HepG2 (cell line): Measurements from ENCODE around the gene ATP13A3. TPM values are rescaled to one million over a fixed set of nuclear protein-coding genes. Genes with fewer than 3 reads are reported as not detected.

Experiments
- ATAC-seq: fragments of 200-7000 bp; cut with Tn5 transposase; 3 replicates; pipeline ENCODE4 v1.9.1; 2020; ENCODE audit warnings: mild to moderate bottlenecking, moderate library complexity
- BruUV-seq: library from RNA; stranded (reverse); fragments of 400-500 nt; replicated peaks from 2 replicates; lab custom pipeline; 2021; lab: Mats Ljungman, UMichigan
- CTCF ChIA-PET: fragments of 300-600 bp; formaldehyde crosslinking; extraction: SDS; loops from one replicate; lab custom pipeline; 2021; ENCODE audit warnings: low total read pairs, inconsistent platforms, low intra/inter-chr PET ratio; lab: Yijun Ruan, JAX
- POLR2A ChIA-PET: fragments of 350-600 bp; sonication (Branson Sonifier 250); formaldehyde crosslinking; loops from one replicate; lab custom pipeline; 2020; ENCODE audit warnings: antibody characterized with exemption, inconsistent platforms; lab: Yijun Ruan, JAX
- DNase-seq: peaks from one replicate; pipeline ENCODE4 v3.0.0-alpha.2; 2015; ENCODE audit warnings: low spot score
- FAIRE-seq: peaks from 3 replicates; lab custom pipeline; 2011; peaks lifted over from hg19 to GRCh38; lab: Jason Lieb, UNC
- H2AFZ ChIP-seq: one replicate; pipeline ENCODE4 v1.6.1; 2011; ENCODE audit warnings: low read length, inconsistent platforms
- H3K27ac ChIP-seq: fragments of 300-600 bp; 3 replicates; pipeline ENCODE4 v1.8.0; 2011; ENCODE audit warnings: mixed run types, mild to moderate bottlenecking, mixed read lengths, low read length, inconsistent platforms; ENCODE audit not compliant: insufficient read depth; ENCODE audit errors: extremely low read length
- H3K27me3 ChIP-seq, 2 experiments: fragments of 200-600 bp in 1 of 2; 2 replicates in 1 of 2; 3 replicates in 1 of 2; pipeline versions ENCODE4 v1.6.0 to v1.8.0; 2011; ENCODE audit warnings: low read length in 2 of 2, mild to moderate bottlenecking in 2 of 2, moderate library complexity in 2 of 2, inconsistent platforms in 1 of 2; ENCODE audit not compliant: insufficient read depth in 2 of 2, control insufficient read depth in 1 of 2
- H3K36me3 ChIP-seq, 2 experiments: fragments of 200-600 bp in 1 of 2; replicated peaks in 1 of 2; 2 replicates in 1 of 2; 3 replicates in 1 of 2; pipeline versions ENCODE4 v1.5.1 to v1.8.0; 2011; ENCODE audit warnings: low read length in 2 of 2, inconsistent platforms in 1 of 2; ENCODE audit not compliant: insufficient read depth in 2 of 2, control insufficient read depth in 1 of 2
- H3K4me1 ChIP-seq: 2 replicates; pipeline ENCODE4 v1.5.1; 2012; ENCODE audit warnings: low read length, inconsistent platforms; ENCODE audit not compliant: insufficient read depth
- H3K4me2 ChIP-seq: 2 replicates; pipeline ENCODE4 v1.6.0; 2011; ENCODE audit warnings: low read depth, low read length, inconsistent platforms
- H3K4me3 ChIP-seq, 3 experiments: fragments of 200-600 bp in 1 of 3; sonication (generic), shearing (Covaris generic) in 1 of 3; replicated peaks in 1 of 3; 2 replicates each; pipeline ENCODE4 v1.5.1; 2011 to 2016; ENCODE audit warnings: low read length in 3 of 3, inconsistent platforms in 2 of 3, low read depth in 2 of 3, mild to moderate bottlenecking in 2 of 3, control low read depth in 1 of 3, mixed read lengths in 1 of 3; ENCODE audit not compliant: insufficient read depth in 1 of 3
- H3K79me2 ChIP-seq: one replicate; pipeline ENCODE4 v1.6.1; 2011; ENCODE audit warnings: low read length, inconsistent platforms; ENCODE audit not compliant: insufficient read depth
- H3K9ac ChIP-seq: 2 replicates; pipeline ENCODE4 v1.6.0; 2011; ENCODE audit warnings: mild to moderate bottlenecking, low read depth, low read length, inconsistent platforms; ENCODE audit not compliant: insufficient read depth
- H3K9me3 ChIP-seq: 2 replicates; pipeline ENCODE4 v1.5.1; 2012; ENCODE audit warnings: mild to moderate bottlenecking, low read length
- H4K20me1 ChIP-seq: 2 replicates; pipeline ENCODE4 v1.6.0; 2011; ENCODE audit warnings: inconsistent platforms, mild to moderate bottlenecking, low read length, moderate library complexity; ENCODE audit not compliant: insufficient read depth
- ATF7 ChIP-seq, 2 experiments: fragments of 450-650 bp in 1 of 2; sonication (generic) in 1 of 2; formaldehyde crosslinking in 1 of 2; IDR thresholded peaks; 2 replicates each; pipeline versions ENCODE4 v1.4.0 to v1.6.1; 2016 to 2020; ENCODE audit warnings: antibody characterized with exemption in 1 of 2, mild to moderate bottlenecking in 1 of 2, missing genetic modification reagents in 1 of 2
- IRF9 ChIP-seq: sonication (generic); formaldehyde crosslinking; IDR thresholded peaks from 2 replicates; pipeline ENCODE4 v1.8.0; 2022; ENCODE audit warnings: missing genetic modification reagents, mild to moderate bottlenecking, borderline replicate concordance
- KMT2A ChIP-seq: sonication (generic); formaldehyde crosslinking; IDR thresholded peaks from 2 replicates; pipeline ENCODE4 v1.4.0; 2020; ENCODE audit warnings: missing genetic modification reagents
- TEF ChIP-seq: sonication (generic); formaldehyde crosslinking; IDR thresholded peaks from 2 replicates; pipeline ENCODE4 v1.5.0; 2020; ENCODE audit warnings: missing genetic modification reagents
- TFAP4 ChIP-seq: sonication (generic); IDR thresholded peaks from 2 replicates; pipeline ENCODE4 v1.6.1; 2016; ENCODE audit warnings: low read depth, borderline replicate concordance
- WGBS: methylation state at CpG from one replicate; pipeline ENCODE4 v1.1.6; 2017; ENCODE audit warnings: low lambda C conversion rate; 5-methylcytosine and 5-hydroxymethylcytosine counted together
- in situ Hi-C: cut with HindIII; loops from 2 replicates; pipeline ENCODE4 v1.10.0; 2017; ENCODE audit warnings: low pct_unique_long_range_greater_than_20kb; ENCODE audit not compliant: extremely low pct_ligation_motif_present
- intact Hi-C: fragments of 100-400 bp; cut with micrococcal nuclease; formaldehyde crosslinking; loops from one replicate; pipeline ENCODE4 v1.10.0; 2022; ENCODE audit not compliant: unreplicated experiment
- polyA plus RNA-seq, 8 experiments: library from polyadenylated mRNA; depleted of rRNA in 3 of 8; stranded (reverse) in 7 of 8; unstranded in 1 of 8; fragments of >200 nt; fragmentation: Illumina TruSeq in 4 of 8; extraction: Trizol in 4 of 8; gene quantifications; 2 replicates each; pipeline versions ENCODE4 v1.2.1 to v1.2.3, GENCODE V29; 2011 to 2016; ENCODE audit warnings: low read depth in 4 of 8, missing spikeins in 1 of 8, mixed read lengths in 1 of 8; ENCODE audit not compliant: insufficient read depth in 1 of 8
- total RNA-seq, 5 experiments: library from RNA; depleted of rRNA; stranded (reverse); fragments of >200 nt; fragmentation: Illumina TruSeq; extraction: Trizol; gene quantifications; 2 replicates each; pipeline ENCODE4 v1.2.3, GENCODE V29; 2016; ENCODE audit warnings: low read depth in 1 of 5
- TF ChIP-seq, protein P1 (sequence below): sonication (generic); formaldehyde crosslinking; IDR thresholded peaks from 2 replicates; pipeline ENCODE4 v1.4.0; 2020; ENCODE audit warnings: low read depth, mild to moderate bottlenecking, missing genetic modification reagents
- TF ChIP-seq, protein P2 (sequence below): sonication (generic); formaldehyde crosslinking; IDR thresholded peaks from 2 replicates; pipeline ENCODE4 v1.5.0; 2020; ENCODE audit warnings: mild to moderate bottlenecking, missing genetic modification reagents
- TF ChIP-seq, protein P3 (sequence below): sonication (generic); formaldehyde crosslinking; IDR thresholded peaks from 2 replicates; pipeline ENCODE4 v1.4.0; 2020; ENCODE audit warnings: missing genetic modification reagents, borderline replicate concordance

Gene ATP13A3
- total and polyA plus RNA-seq, 2 of the 13 experiments (the other 11 are each of a cell fraction or from before 2014, with no cell fraction given), result 44.9 to 80.8 TPM

GRCh38 chr3:194381460-194381875 is 105.3 kb downstream of the ATP13A3 start:
- ATAC-seq, result peak; percentile 26
- Histone ChIP-seq H3K36me3 (no peaks in the 10 kb centered on the region), H3K27me3 (peaks cover 14 to 70% of the 10 kb centered on the region in 2 experiments), H3K4me2 (peak overlapping the region; percentile 27; the same call in 1 of the 2 replicates), H3K4me1 (peaks cover 3% of the 10 kb centered on the region; the same call in 1 of the 2 replicates), H2AFZ (no peak overlapping the region), H3K9me3 (no peaks in the 10 kb centered on the region)
- in situ Hi-C loops, result no loop called here
- BruUV-seq, result no TSS peak
- intact Hi-C loops, result no loop called here
- no peak for DNase-seq
- FAIRE-seq, result no peak
- CTCF ChIA-PET, result no interaction called here
- TF ChIP-seq, protein P1, sequence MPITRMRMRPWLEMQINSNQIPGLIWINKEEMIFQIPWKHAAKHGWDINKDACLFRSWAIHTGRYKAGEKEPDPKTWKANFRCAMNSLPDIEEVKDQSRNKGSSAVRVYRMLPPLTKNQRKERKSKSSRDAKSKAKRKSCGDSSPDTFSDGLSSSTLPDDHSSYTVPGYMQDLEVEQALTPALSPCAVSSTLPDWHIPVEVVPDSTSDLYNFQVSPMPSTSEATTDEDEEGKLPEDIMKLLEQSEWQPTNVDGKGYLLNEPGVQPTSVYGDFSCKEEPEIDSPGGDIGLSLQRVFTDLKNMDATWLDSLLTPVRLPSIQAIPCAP (CRISPR knock-in tag), result no peak
- TF ChIP-seq TEF (no peak), ATF7 (IDR thresholded peaks at IDR 0.05) (no peak), ATF7 (CRISPR knock-in tag; IDR thresholded peaks at IDR 0.05) (no peak), TFAP4 (no peak), IRF9 (CRISPR knock-in tag) (no peak), KMT2A (CRISPR knock-in tag) (no peak)
- TF ChIP-seq, protein P2, sequence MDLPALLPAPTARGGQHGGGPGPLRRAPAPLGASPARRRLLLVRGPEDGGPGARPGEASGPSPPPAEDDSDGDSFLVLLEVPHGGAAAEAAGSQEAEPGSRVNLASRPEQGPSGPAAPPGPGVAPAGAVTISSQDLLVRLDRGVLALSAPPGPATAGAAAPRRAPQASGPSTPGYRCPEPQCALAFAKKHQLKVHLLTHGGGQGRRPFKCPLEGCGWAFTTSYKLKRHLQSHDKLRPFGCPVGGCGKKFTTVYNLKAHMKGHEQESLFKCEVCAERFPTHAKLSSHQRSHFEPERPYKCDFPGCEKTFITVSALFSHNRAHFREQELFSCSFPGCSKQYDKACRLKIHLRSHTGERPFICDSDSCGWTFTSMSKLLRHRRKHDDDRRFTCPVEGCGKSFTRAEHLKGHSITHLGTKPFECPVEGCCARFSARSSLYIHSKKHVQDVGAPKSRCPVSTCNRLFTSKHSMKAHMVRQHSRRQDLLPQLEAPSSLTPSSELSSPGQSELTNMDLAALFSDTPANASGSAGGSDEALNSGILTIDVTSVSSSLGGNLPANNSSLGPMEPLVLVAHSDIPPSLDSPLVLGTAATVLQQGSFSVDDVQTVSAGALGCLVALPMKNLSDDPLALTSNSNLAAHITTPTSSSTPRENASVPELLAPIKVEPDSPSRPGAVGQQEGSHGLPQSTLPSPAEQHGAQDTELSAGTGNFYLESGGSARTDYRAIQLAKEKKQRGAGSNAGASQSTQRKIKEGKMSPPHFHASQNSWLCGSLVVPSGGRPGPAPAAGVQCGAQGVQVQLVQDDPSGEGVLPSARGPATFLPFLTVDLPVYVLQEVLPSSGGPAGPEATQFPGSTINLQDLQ (CRISPR knock-in tag), result no peak
- TF ChIP-seq, protein P3, sequence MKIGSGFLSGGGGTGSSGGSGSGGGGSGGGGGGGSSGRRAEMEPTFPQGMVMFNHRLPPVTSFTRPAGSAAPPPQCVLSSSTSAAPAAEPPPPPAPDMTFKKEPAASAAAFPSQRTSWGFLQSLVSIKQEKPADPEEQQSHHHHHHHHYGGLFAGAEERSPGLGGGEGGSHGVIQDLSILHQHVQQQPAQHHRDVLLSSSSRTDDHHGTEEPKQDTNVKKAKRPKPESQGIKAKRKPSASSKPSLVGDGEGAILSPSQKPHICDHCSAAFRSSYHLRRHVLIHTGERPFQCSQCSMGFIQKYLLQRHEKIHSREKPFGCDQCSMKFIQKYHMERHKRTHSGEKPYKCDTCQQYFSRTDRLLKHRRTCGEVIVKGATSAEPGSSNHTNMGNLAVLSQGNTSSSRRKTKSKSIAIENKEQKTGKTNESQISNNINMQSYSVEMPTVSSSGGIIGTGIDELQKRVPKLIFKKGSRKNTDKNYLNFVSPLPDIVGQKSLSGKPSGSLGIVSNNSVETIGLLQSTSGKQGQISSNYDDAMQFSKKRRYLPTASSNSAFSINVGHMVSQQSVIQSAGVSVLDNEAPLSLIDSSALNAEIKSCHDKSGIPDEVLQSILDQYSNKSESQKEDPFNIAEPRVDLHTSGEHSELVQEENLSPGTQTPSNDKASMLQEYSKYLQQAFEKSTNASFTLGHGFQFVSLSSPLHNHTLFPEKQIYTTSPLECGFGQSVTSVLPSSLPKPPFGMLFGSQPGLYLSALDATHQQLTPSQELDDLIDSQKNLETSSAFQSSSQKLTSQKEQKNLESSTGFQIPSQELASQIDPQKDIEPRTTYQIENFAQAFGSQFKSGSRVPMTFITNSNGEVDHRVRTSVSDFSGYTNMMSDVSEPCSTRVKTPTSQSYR (CRISPR knock-in tag), result no peak
- TF ChIP-seq, all 625 proteins: peak for 0
- no peak overlapping the region for H3K9ac ChIP-seq
- H3K79me2 ChIP-seq, result no peaks in the 10 kb centered on the region
- no peak overlapping the region for H3K27ac ChIP-seq
- H3K4me3 ChIP-seq, result no peak overlapping the region
- POLR2A ChIA-PET, result no interaction called here
- 18% methylated on average over 9 of the region's 17 CpGs for WGBS
- no peaks in the 10 kb centered on the region for H4K20me1 ChIP-seq
